Measurements from ENCODE around the gene ZCCHC17. TPM values are rescaled to one million over a fixed set of nuclear protein-coding genes. Genes with fewer than 3 reads are reported as not detected.
A peak's percentile ranks its signal among the peaks of the same experiment; 100 is the strongest.

Gene ZCCHC17
- total RNA-seq, 2 donors from 2014 or later = 15.1 to 31.1 TPM

DNA sequence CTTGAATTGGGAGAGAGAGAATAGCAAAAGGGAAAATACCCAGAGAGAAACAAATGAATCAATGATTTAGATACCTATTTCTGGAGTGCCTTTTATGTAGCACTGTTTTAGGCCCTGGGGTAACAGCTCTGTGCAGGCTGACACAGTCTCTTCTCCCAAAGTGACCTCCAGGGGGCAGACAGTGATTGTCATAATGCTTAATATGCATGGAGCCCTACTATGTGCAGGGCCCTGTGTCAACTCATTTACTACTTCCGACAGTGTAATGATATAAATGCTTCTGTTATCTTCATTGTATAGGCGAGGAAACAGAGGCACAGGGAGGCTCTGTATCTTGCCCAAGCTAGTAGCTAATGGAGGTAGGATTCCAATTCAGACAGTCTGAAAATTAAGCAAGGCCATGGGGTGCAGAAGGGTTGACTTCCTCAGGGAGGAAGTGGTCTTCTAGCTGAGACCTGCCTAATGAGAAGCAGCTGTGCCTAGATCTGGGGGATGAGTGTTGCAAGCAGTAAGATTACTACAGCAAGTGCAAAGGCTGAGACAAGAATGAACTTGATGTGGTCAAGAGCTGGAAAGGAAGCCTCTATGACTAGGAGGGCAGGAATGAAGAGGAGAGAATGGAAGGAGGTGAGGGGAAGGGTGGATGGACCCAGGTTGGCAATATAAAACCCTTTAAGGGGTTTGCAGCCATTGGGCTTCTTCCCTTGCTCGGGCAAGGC lies 100.0 kb downstream of the ZCCHC17 start:
- no peak overlapping the region for H3K27ac Mint-ChIP-seq
- ATAC-seq (no peak), DNase-seq (ENCODE audit: low spot score in 2 of 2) (no peak)
- no peaks in the 10 kb centered on the region for H3K9me3 Mint-ChIP-seq
- H3K36me3 Mint-ChIP-seq = no peaks in the 10 kb centered on the region

DNA sequence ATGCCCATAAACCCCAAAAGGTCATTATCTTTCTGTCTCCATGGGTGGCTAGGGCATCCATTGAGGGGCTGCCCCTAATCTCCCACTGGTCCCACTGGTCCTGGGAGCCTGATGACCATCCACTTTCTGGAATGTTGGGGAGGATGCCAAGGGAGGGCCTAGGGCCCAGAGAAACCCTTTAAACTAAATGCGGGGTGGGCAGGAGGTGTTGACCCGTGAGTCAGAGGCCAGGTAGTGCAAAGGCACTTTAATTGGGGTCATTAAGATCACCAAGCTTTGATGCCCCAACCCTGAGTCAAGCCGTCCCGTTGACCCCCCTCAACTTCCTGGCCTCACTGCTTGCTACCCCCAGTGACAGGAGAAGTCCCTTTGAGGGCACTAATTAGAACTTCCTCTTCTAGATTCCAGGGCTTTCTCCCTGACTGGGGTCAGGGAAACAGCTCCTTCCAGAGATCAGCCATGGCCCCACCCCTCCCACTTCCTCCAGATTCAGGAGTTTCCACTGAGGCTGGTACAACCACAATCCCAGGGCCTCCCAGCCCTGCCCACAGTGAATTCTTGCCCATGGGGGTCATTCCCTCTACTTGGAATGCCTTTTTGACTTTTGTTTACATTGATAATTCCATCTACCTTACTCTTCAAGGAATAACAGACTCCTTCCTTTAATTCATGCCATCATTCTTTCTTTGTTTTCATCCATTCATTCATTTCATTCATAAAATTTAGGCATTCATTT lies 100.7 kb downstream of the ZCCHC17 start:
- ATAC-seq (no peak), DNase-seq (ENCODE audit: low spot score in 2 of 2) (no peak)
- Mint-ChIP-seq H3K9me3 (no peaks in the 10 kb centered on the region), H3K27ac (no peak overlapping the region), H3K36me3 (no peaks in the 10 kb centered on the region)

DNA sequence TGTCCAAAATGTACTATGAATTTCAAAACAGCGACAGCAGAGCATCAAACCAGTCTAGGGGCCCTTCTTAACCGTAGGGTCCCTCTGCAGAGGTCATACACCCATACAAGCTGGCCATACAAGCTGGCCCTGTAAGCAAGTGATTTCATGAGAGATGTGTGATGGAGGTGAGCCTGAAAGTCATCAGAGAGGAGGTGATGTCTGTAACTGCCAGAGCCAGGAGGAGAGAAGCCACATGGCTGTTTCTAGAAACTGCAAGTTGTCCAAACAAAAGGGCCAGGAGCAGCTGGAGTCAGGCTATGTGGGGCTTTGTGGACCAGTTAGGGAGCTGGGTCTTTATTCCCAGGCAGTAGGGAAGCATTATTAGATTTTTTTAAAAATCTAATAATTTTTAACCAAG lies 101.4 kb downstream of the ZCCHC17 start:
- Mint-ChIP-seq H3K27ac (no peak overlapping the region), H3K9me3 (no peaks in the 10 kb centered on the region), H3K36me3 (no peaks in the 10 kb centered on the region)
- DNase-seq (ENCODE audit: low spot score in 2 of 2) (no peak), ATAC-seq (no peak)

DNA sequence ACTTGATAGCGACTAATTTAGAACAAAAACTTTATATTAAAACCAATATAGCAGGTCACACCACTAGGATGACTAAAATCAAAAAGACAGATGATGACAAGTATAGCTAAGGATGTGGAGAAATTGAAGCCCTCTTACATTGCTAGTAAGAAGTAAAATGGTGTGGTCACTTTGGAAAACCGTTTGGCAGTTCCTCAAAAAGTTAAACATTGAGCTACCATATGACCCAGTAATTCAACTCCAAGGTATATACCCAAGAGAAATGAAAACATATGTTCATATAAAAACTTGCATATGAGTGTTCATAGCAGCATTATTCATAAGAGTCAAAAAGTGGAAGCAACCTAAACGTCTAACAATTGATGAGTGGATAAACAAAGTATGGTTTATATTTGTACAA lies 103.1 kb downstream of the ZCCHC17 start:
- no peak for DNase-seq (ENCODE audit: low spot score in 2 of 2)
- no peak overlapping the region for H3K27ac Mint-ChIP-seq
- no peaks in the 10 kb centered on the region for H3K9me3 Mint-ChIP-seq
- H3K36me3 Mint-ChIP-seq = no peaks in the 10 kb centered on the region
- ATAC-seq = peak in 1 of 2 donors; percentile 20

DNA sequence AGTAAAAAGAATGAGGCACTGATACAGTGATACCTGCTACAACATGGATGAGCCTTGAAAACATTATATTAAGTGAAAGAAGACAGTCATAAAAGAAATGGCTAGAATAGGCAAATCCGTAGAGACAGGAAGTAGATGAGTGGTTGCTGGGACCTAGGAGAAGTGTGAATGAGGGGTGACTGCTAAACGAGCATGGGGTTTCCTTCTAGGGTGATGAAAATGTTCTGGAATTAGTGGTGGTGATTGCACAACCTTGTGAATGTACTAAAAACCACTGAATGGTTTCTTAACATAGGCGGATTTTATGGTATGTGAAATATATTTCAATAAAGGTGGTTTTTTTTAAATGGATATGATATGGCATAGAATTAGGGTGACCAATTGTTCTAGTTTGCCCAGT lies 103.6 kb downstream of the ZCCHC17 start:
- ATAC-seq (no peak), DNase-seq (ENCODE audit: low spot score in 2 of 2) (no peak)
- Mint-ChIP-seq H3K27ac (no peak overlapping the region), H3K9me3 (no peaks in the 10 kb centered on the region), H3K36me3 (no peaks in the 10 kb centered on the region)

DNA sequence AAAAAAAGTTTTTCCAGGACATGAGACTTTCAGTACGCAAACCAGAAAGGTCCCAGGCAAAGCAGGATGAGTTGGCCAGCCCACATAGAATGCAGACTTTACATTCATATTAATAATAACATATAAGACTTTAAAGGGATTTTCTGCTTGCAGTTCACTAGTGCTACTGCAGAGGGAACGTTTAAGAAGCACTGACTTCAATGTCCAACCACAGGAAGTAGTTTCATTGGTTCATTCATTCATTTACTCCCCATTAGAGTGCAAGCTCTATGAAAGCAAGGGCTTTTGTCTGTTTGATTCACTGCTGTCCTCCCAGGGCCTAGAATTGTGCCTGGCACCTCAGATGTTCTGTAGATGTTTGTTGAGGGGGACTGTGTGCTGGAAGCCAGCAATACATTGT lies 104.4 kb downstream of the ZCCHC17 start:
- ATAC-seq = peak in 1 of 2 donors; percentile 34
- no peak for DNase-seq (ENCODE audit: low spot score in 2 of 2)
- H3K9me3 Mint-ChIP-seq = no peaks in the 10 kb centered on the region
- no peaks in the 10 kb centered on the region for H3K36me3 Mint-ChIP-seq
- no peak overlapping the region for H3K27ac Mint-ChIP-seq

DNA sequence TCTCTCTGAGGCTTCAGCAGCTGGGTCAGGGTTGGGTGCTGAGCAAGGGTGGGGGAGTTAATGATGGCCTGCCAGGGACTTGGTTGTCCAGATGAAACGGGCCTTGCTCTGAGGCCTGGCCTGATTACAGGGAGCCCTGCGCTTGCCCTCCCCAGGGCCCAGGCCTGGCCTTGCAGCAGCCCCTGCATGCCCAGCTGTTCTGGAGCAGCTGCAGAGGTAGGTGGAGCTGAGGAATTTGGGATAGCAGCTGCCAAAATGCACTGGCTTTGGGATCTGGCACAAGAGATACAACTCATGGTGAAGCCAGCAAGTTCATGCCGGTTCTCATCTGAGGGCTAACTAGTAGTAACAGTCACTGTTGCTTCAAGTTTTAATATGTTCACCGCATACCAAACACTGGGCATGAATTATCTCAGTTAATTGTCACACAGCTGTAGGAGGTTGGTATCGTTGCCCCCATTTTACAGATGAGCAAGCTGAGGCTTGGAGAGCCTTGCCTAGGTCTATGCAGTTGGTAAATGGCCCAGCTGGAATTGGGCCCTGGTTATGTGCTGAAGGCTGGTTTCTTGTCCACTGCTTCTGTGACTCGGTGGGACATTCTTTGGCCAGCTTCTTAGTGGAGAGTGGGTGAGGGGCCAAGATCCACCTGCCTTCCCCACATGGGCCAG lies 108.9 kb downstream of the ZCCHC17 start:
- ATAC-seq (no peak), DNase-seq (ENCODE audit: low spot score in 2 of 2) (no peak)
- no peaks in the 10 kb centered on the region for H3K9me3 Mint-ChIP-seq
- no peaks in the 10 kb centered on the region for H3K36me3 Mint-ChIP-seq
- no peak overlapping the region for H3K27ac Mint-ChIP-seq

DNA sequence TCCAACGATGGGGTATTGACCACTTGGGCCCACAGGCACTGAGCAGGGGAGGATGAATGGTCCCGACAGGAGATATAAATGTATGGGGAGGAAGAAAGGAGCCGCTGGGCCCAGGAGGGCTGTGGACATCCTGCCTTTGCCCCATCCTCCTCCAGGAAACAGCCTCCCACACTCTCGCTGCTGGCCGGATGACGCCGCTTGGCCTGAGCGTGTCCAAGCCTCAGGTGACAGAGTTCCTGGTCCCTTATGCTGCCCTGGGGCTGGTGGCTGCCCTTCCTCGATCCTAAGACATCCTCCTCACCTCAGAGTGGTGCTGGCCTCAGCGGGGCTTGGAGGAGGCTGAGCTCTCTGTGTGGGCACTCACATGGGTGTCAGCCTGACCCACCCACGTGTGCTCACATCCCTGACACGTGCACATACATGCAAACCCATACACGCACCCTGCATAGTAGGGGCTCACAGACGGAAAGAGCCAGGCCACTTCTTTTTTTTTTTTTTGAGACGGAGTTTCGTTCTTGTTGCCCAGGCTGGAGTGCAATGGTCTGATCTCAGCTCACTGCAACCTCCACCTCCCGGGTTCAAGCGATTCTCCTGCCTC lies 110.3 kb downstream of the ZCCHC17 start:
- H3K9me3 Mint-ChIP-seq = no peaks in the 10 kb centered on the region
- no peaks in the 10 kb centered on the region for H3K36me3 Mint-ChIP-seq
- DNase-seq (ENCODE audit: low spot score in 2 of 2) = no peak
- peak overlapping the region in 1 of 2 donors; percentile 40 for H3K27ac Mint-ChIP-seq
- ATAC-seq = no peak

DNA sequence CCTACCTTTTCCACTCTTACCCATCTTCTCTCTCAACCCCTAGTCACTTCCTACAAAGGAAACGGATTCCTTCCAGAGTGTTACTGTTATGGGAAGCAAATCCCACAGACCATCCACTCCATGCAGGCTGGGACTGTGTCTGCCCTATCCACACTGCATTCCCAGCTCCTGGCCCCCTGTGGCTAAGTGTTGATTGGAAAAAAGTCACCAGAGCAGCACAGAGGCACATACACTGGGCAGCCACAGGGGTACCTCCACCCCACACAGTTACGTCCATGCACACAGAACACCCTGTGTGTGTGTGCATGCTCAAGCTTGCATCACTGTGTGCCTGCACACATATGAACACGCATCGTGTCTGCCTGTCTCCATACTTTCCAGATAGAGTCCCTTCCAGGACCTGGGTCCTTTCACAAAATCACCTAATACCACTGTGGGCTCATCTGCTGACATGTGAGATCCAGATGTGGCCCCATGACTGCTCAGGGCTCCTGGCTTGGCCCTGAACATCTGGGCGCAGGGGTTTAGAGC lies 112.0 kb downstream of the ZCCHC17 start:
- no peak overlapping the region for H3K27ac Mint-ChIP-seq
- no peaks in the 10 kb centered on the region for H3K9me3 Mint-ChIP-seq
- H3K36me3 Mint-ChIP-seq = peaks cover 3 to 4% of the 10 kb centered on the region in 2 donors
- no peak for ATAC-seq
- no peak for DNase-seq (ENCODE audit: low spot score in 2 of 2)

DNA sequence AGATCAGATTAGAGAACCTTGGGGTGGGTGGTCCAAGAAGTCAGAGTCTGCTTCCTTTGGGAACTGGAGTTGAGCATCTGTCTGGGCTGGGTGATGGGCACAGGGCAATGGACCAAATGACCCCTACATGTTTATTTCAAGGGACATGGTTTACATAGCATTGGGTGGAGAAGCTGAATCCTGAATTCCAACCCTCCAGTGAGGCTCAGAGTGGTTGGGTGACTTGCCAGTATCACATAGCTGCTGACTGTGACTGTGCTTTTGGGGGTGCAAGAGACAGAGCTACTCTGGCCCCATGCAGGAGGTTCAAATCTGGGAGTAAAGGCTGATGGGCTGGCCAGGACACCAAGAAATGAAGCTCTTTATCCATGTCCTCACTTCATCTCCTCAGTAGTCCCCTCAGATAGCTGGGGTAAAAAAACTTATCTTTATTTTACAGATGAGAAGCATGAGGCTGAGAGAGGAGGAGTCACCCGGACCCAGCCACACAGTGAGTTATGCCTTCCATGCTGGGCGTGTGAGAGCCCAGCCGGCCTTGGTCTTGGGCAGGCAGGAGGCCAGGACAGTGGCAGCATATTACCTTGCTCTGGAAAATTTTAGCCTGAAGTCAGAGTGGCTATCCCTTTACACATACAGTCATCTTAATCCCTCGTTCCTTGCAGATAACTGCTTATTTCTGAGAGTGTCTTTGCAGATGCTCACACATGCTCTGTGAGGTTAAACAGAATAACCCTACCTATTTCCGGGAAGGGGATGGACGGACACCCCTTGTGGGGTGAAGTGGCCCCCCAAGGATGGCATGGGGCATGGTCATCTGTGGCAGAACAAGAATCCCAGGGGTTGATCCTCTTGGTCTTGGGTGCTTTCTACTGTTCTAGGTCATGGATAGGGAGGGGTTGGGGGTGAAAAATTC lies 113.4 kb downstream of the ZCCHC17 start:
- H3K27ac Mint-ChIP-seq = no peak overlapping the region
- peaks cover 4 to 6% of the 10 kb centered on the region in 2 donors for H3K36me3 Mint-ChIP-seq
- ATAC-seq (no peak), DNase-seq (ENCODE audit: low spot score in 2 of 2) (no peak)
- H3K9me3 Mint-ChIP-seq = no peaks in the 10 kb centered on the region

DNA sequence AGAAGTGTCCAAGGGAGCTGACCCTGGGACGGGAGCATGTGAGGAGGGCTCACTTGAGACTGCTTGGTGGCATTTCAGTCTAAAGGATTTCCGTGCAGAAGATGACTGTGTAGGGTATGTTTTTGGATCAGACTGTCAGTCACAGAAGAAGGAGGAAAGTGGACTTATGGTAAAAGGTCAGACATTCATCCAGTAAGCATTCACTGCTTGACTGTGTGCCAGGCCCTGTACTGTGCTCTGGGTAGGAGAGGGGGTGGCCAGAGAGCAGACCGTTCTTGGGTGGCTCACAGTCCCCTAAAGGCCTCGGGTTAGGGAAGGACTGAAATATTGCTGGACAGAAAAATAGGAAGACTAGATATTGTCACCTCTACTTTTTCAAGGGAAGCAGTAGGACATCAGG lies 114.0 kb downstream of the ZCCHC17 start:
- peaks cover 4 to 6% of the 10 kb centered on the region in 2 donors for H3K36me3 Mint-ChIP-seq
- no peak overlapping the region for H3K27ac Mint-ChIP-seq
- ATAC-seq (no peak), DNase-seq (ENCODE audit: low spot score in 2 of 2) (no peak)
- no peaks in the 10 kb centered on the region for H3K9me3 Mint-ChIP-seq

DNA sequence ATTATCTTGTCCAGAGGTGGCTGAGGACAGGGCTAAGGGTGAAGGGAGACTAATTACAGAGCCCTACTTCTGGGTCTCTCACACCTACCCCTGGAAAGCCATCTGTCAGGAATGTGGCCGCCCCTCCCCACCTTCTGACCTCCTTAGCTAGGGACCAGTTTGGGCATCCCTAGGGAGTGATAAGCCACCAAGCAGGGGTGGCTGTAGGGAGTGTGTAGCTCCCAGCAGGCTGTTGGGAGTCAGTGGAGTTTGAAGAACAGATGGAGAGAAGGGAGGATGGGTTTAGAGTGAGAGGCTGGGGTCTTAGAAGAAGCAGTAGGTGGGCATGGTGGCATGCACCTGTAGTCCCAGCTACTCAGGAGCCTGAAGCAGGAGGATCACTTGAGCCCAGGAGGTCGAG lies 115.4 kb downstream of the ZCCHC17 start:
- H3K9me3 Mint-ChIP-seq = no peaks in the 10 kb centered on the region
- no peak for DNase-seq (ENCODE audit: low spot score in 2 of 2)
- no peak overlapping the region for H3K27ac Mint-ChIP-seq
- ATAC-seq = no peak
- H3K36me3 Mint-ChIP-seq = peaks cover 4 to 6% of the 10 kb centered on the region in 2 donors

DNA sequence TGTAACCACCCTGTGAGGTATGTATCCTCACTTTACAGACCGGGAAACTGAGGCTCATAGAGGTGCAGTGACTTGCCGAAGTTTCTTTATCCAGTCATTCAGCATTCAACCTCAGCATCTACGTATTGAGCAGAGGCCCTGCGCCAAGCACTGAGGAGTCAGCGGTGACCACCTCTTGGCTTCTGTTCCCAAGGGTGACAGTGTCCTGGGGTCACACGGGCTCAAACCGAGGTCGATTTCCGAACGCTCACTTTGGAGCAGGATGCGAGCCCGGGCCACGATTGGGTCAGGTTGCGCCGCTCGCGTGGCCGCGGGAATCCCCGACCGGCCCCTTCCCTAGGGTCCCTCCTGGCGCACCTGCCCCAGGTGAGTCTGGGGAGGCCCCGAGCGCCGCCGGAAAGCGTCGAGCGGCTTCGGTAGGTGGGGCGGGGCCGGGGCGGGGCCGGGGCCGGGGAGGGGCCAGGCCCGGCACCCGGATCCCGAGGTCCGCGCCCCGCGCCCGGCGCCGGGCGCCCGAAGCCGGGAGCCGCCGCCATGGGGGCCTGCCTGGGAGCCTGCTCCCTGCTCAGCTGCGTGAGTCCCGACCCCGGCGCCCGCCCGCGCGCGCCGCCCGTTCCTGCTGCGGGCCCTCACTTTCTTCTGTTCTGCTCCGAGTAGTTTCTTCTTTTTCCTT lies 116.0 kb downstream of the ZCCHC17 start, which contains the start of gene SERINC2:
TSS of gene SERINC2 (plus strand) at position 482 of the 673 bp plus-strand sequence. CDS start at position 535, 53 bp downstream.
- ATAC-seq (peak; percentile 60 to 83), DNase-seq (ENCODE audit: low spot score in 2 of 2) (no peak)
- H3K36me3 Mint-ChIP-seq = peaks cover 4 to 6% of the 10 kb centered on the region in 2 donors
- no peaks in the 10 kb centered on the region for H3K9me3 Mint-ChIP-seq
- no peak within 1 kb of the TSS for H3K27ac Mint-ChIP-seq

DNA sequence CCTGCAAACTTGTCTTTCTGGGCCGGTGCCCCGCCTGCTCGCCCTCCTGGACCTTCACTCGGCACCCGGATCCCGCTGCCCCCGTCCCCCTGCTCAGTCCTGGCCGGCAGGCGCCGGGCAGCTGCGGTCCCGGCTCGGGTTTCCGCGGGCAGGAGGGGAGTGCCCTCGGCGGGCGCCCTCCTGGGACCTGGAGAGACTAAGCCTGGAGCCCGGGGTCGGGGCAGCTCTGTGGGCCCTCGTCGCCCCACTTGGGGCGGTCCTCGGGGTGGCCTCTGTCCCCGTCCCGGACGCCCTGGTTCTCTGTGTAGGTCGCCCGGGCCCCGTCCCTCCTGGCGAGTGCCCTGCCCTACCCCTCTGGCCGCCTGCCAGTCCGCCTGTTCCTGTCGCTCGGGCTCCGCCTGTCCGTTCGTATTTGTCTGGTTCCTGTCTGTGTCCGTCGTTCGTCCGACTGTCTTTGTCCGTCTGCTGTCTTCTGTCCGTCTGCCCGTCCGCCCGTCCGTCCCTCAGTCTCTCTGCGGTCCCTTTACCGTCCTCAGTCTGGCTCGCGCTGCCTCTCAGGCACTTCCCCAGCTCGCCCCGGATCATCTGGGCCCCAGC lies 116.7 kb downstream of the ZCCHC17 start:
- peak in 1 of 2 donors; percentile 23 for DNase-seq (ENCODE audit: low spot score in 2 of 2)
- Mint-ChIP-seq H3K9me3 (no peaks in the 10 kb centered on the region), H3K27ac (no peak overlapping the region), H3K36me3 (peaks cover 4 to 6% of the 10 kb centered on the region in 2 donors)
- peak; percentile 48 to 53 for ATAC-seq

All from activated naive CD4-positive, alpha-beta T cell treated with anti-CD3 and anti-CD28 coated beads, Interleukin-2, amount 50 U/mL, for 72 hours (primary cell).